Measurements from ENCODE around the gene CLNK.

The CLNK gene

DNA sequence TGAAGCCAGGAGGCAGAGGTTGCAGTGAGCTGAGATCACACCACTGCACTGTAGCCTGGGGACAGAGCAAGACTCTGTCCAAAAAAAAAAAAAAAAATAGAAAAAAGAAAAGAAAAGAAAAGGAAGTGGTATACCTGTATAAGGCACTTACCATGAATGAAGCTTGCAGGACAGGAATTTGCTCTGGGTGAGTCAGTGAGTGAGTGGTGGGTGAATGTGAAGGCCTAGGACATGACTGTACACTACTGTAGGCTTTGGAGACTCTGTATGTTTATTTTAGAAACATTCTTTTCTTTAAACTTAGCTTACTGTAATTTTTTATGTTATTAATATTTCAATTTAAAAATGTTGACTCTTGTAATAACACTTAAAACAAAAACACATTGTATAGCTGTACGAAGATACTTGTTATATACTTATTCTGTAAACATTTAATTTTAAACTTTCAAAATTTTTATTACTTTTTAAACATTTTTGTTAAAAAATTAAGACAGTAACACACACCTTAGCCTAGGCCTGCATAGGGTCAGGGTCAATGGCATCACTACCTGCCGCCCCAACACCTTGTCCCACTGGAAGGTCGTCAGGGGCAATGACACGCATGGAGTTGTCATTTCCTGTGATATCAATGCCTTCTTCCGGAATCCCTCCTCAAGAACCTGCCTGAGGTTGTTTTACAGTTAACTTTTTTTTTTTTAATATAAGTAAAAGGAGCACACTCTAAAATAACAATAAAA is 78.7 kb downstream of the CLNK start:
- H3K9ac ChIP-seq (ENCODE audit: low read depth in 1 of 2, low read length in 2 of 2) = no peak overlapping the region
- H3K36me3 ChIP-seq (ENCODE audit: control insufficient read depth in 1 of 2, insufficient read depth in 2 of 2, low read length in 2 of 2) = no peaks in the 10 kb centered on the region
- H3K27me3 ChIP-seq (ENCODE audit: control insufficient read depth in 1 of 2, insufficient read depth in 2 of 2, low read length in 2 of 2) = no peaks in the 10 kb centered on the region
- no peaks in the 10 kb centered on the region for H3K4me1 ChIP-seq (ENCODE audit: control insufficient read depth in 1 of 2, insufficient read depth in 2 of 2, low read length in 2 of 2)
- H3K9me3 ChIP-seq (ENCODE audit: control insufficient read depth in 1 of 2, low read length in 2 of 2) = no peaks in the 10 kb centered on the region
- no peak overlapping the region for H3K27ac ChIP-seq (ENCODE audit: low read depth, low read length)
- no peak overlapping the region for H3K4me3 ChIP-seq (ENCODE audit: low read depth in 1 of 2, low read length in 2 of 2)

DNA sequence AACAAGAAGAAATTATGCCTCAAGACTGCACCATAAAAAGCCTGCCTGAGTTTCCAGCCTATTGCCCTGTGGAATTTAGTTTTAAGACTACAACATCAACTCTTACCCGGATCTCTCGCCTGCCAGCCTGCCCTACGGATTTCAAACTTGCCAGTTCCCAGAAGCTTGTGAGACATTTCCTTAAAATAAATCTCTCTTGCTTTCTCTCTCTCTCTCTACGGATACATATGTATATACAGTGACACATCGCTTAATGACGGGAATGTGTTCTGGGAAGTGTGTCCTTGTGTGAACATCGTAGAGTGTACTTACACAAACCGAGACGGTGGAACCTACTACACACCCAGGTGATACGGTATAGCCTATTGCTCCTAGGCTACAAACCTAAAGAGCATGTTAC is 79.5 kb downstream of the CLNK start:
- Histone ChIP-seq H3K4me1 (ENCODE audit: control insufficient read depth in 1 of 2, insufficient read depth in 2 of 2, low read length in 2 of 2) (no peaks in the 10 kb centered on the region), H3K27me3 (ENCODE audit: control insufficient read depth in 1 of 2, insufficient read depth in 2 of 2, low read length in 2 of 2) (no peaks in the 10 kb centered on the region), H3K36me3 (ENCODE audit: control insufficient read depth in 1 of 2, insufficient read depth in 2 of 2, low read length in 2 of 2) (no peaks in the 10 kb centered on the region), H3K9ac (ENCODE audit: low read depth in 1 of 2, low read length in 2 of 2) (no peak overlapping the region), H3K9me3 (ENCODE audit: control insufficient read depth in 1 of 2, low read length in 2 of 2) (no peaks in the 10 kb centered on the region), H3K4me3 (ENCODE audit: low read depth in 1 of 2, low read length in 2 of 2) (no peak overlapping the region), H3K27ac (ENCODE audit: low read depth, low read length) (no peak overlapping the region)

DNA sequence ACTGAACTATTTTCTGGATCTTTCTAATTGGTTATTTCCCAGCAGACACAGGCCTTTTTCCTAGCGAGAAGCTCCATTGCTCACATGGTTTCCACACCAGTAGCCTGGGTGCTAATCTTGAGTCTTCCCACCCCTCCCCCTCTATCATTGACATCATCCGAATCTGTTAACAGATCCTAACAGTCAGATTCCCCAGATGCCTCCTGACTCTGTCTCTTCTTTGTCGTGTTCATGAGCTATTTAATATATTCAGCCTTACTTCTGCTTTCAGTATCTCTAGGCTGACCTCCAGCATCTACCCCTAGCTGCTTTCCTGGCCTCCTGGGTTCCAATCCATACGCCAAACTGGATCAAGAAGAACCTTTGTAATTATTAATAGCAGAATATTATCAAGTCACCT is 85.0 kb downstream of the CLNK start:
- Histone ChIP-seq H3K36me3 (ENCODE audit: control insufficient read depth in 1 of 2, insufficient read depth in 2 of 2, low read length in 2 of 2) (no peaks in the 10 kb centered on the region), H3K4me1 (ENCODE audit: control insufficient read depth in 1 of 2, insufficient read depth in 2 of 2, low read length in 2 of 2) (no peaks in the 10 kb centered on the region), H3K27ac (ENCODE audit: low read depth, low read length) (no peak overlapping the region)

DNA sequence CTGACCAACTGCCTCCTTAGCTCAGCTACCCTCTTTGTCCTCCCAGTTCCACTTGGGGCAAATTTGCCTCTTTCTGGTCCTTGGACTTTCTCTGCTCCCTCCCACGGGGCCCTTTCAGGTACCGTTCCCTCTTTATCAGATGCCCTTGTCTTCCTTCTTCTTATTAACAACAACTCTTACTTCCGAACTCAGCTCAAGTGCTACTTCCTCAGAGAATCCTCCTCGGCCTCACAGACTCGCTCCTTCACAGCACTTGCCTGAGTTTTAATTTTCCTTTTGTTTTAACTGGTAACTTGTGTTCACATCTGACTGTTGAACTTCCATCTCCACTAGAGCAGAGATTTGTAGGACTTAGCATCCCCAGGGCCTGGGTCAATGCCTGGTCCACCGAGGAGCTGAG is 85.7 kb downstream of the CLNK start:
- Histone ChIP-seq H3K4me1 (ENCODE audit: control insufficient read depth in 1 of 2, insufficient read depth in 2 of 2, low read length in 2 of 2) (no peaks in the 10 kb centered on the region), H3K27ac (ENCODE audit: low read depth, low read length) (no peak overlapping the region), H3K9ac (ENCODE audit: low read depth in 1 of 2, low read length in 2 of 2) (no peak overlapping the region), H3K4me3 (ENCODE audit: low read depth in 1 of 2, low read length in 2 of 2) (no peak overlapping the region), H3K36me3 (ENCODE audit: control insufficient read depth in 1 of 2, insufficient read depth in 2 of 2, low read length in 2 of 2) (no peaks in the 10 kb centered on the region), H3K27me3 (ENCODE audit: control insufficient read depth in 1 of 2, insufficient read depth in 2 of 2, low read length in 2 of 2) (no peaks in the 10 kb centered on the region), H3K9me3 (ENCODE audit: control insufficient read depth in 1 of 2, low read length in 2 of 2) (no peaks in the 10 kb centered on the region)

More for the DNA sequence above, 85.0 kb downstream of the CLNK start:
- H3K4me3 ChIP-seq (ENCODE audit: low read depth in 1 of 2, low read length in 2 of 2) = no peak overlapping the region
- H3K27me3 ChIP-seq (ENCODE audit: control insufficient read depth in 1 of 2, insufficient read depth in 2 of 2, low read length in 2 of 2) = no peaks in the 10 kb centered on the region
- H3K9me3 ChIP-seq (ENCODE audit: control insufficient read depth in 1 of 2, low read length in 2 of 2) = no peaks in the 10 kb centered on the region
- H3K9ac ChIP-seq (ENCODE audit: low read depth in 1 of 2, low read length in 2 of 2) = no peak overlapping the region

DNA sequence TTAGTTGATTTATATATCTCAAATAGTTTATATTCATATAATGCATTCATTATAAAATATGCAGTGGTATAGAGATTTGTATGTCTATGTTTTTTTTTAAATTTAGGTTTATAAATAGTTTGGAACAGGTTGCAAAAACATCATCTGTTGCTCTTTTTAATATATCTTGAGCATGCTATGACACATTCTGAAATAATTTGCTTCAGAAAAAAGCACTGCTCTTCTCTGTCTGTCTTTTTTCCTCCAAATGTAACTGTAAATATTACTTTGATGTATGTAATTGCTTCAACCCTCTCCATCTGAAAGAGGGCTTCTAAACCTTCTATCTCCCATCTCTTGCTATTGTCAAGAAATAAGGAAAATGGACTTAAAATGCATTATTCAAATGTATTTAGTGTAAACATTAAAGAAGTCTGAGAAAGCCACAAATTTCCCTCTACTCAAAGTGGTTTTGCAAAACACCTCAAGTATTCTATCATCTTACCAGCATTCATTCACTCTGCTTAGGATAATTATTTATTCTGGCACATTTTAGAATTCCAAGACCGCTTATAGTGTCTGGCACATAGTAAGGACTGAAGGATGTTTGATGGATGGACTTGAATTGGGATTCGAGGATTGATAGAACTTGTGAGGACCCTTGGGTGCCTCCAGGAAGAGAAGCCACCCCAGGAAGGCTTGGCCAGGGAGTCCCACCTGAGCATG is 87.8 kb downstream of the CLNK start:
- no peaks in the 10 kb centered on the region for H3K4me1 ChIP-seq (ENCODE audit: control insufficient read depth in 1 of 2, insufficient read depth in 2 of 2, low read length in 2 of 2)
- no peaks in the 10 kb centered on the region for H3K27me3 ChIP-seq (ENCODE audit: control insufficient read depth in 1 of 2, insufficient read depth in 2 of 2, low read length in 2 of 2)
- H3K9me3 ChIP-seq (ENCODE audit: control insufficient read depth in 1 of 2, low read length in 2 of 2) = no peaks in the 10 kb centered on the region
- no peak overlapping the region for H3K9ac ChIP-seq (ENCODE audit: low read depth in 1 of 2, low read length in 2 of 2)
- no peak overlapping the region for H3K27ac ChIP-seq (ENCODE audit: low read depth, low read length)
- H3K36me3 ChIP-seq (ENCODE audit: control insufficient read depth in 1 of 2, insufficient read depth in 2 of 2, low read length in 2 of 2) = no peaks in the 10 kb centered on the region
- no peak overlapping the region for H3K4me3 ChIP-seq (ENCODE audit: low read depth in 1 of 2, low read length in 2 of 2)

DNA sequence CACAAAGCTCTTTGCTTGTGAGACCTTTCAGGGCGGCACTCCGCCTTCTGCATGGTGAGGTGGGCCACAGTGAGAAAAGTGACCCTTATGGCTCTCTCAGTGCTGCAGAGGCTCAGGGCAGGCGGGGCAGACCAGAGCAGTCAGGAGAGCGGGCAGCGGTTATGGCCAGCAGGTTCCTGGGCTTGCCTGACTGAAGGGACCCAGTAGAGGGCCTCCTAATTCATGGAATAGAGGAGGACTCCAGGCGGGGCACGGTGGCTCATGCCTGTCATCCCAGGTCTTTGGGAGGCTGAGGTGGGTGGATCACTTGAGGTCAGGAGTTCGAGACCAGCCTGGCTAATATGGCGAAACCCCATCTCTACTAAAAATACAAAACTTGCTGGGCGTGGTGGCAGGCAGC is 91.4 kb downstream of the CLNK start:
- Histone ChIP-seq H3K4me1 (ENCODE audit: control insufficient read depth in 1 of 2, insufficient read depth in 2 of 2, low read length in 2 of 2) (no peaks in the 10 kb centered on the region), H3K4me3 (ENCODE audit: low read depth in 1 of 2, low read length in 2 of 2) (no peak overlapping the region), H3K27ac (ENCODE audit: low read depth, low read length) (no peak overlapping the region), H3K36me3 (ENCODE audit: control insufficient read depth in 1 of 2, insufficient read depth in 2 of 2, low read length in 2 of 2) (no peaks in the 10 kb centered on the region), H3K27me3 (ENCODE audit: control insufficient read depth in 1 of 2, insufficient read depth in 2 of 2, low read length in 2 of 2) (no peaks in the 10 kb centered on the region), H3K9me3 (ENCODE audit: control insufficient read depth in 1 of 2, low read length in 2 of 2) (no peaks in the 10 kb centered on the region), H3K9ac (ENCODE audit: low read depth in 1 of 2, low read length in 2 of 2) (no peak overlapping the region)

DNA sequence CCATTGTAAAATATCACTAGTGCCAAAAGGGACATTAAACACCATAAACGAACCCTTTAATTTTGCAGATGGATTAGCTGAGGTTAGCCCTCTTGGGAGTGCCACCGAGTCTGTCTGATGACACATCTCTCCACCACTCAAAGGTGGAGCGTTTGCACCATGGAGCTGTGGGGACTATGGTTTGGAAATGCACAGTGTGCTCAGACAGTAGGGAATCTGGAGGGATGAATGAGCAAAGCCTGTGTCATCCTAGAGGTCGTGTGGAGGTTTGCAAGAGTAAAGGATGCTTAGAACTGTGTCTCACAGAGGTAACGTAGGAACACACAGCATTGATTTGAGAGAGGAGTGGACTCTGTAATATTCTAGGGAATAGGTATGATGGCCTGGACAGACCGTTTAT is 93.7 kb downstream of the CLNK start:
- Histone ChIP-seq H3K36me3 (ENCODE audit: control insufficient read depth in 1 of 2, insufficient read depth in 2 of 2, low read length in 2 of 2) (no peaks in the 10 kb centered on the region), H3K27me3 (ENCODE audit: control insufficient read depth in 1 of 2, insufficient read depth in 2 of 2, low read length in 2 of 2) (no peaks in the 10 kb centered on the region), H3K4me1 (ENCODE audit: control insufficient read depth in 1 of 2, insufficient read depth in 2 of 2, low read length in 2 of 2) (no peaks in the 10 kb centered on the region), H3K9me3 (ENCODE audit: control insufficient read depth in 1 of 2, low read length in 2 of 2) (no peaks in the 10 kb centered on the region), H3K4me3 (ENCODE audit: low read depth in 1 of 2, low read length in 2 of 2) (no peak overlapping the region), H3K9ac (ENCODE audit: low read depth in 1 of 2, low read length in 2 of 2) (no peak overlapping the region), H3K27ac (ENCODE audit: low read depth, low read length) (no peak overlapping the region)

DNA sequence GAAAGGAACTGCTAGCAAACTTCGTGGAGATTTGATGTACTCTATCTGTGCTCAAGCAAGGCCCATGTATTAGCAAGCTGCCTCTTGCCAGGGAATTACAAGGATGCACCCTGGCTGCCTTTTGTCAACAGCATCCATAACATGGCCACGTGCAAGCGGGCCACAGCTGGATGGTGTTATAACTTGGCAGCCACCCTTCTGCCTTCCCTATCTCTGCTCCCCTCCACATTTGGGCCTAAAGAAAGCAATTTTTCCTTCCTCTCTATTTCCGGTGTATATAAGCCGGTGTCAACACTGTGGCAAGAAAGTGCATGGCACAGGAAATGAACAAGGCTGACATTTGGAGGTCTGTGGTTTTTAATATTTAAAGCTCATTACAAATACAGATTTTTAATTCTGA is 94.8 kb downstream of the CLNK start:
- no peak overlapping the region for H3K4me3 ChIP-seq (ENCODE audit: low read depth in 1 of 2, low read length in 2 of 2)
- no peaks in the 10 kb centered on the region for H3K36me3 ChIP-seq (ENCODE audit: control insufficient read depth in 1 of 2, insufficient read depth in 2 of 2, low read length in 2 of 2)
- no peaks in the 10 kb centered on the region for H3K4me1 ChIP-seq (ENCODE audit: control insufficient read depth in 1 of 2, insufficient read depth in 2 of 2, low read length in 2 of 2)
- H3K9me3 ChIP-seq (ENCODE audit: control insufficient read depth in 1 of 2, low read length in 2 of 2) = no peaks in the 10 kb centered on the region
- no peak overlapping the region for H3K27ac ChIP-seq (ENCODE audit: low read depth, low read length)
- no peaks in the 10 kb centered on the region for H3K27me3 ChIP-seq (ENCODE audit: control insufficient read depth in 1 of 2, insufficient read depth in 2 of 2, low read length in 2 of 2)
- no peak overlapping the region for H3K9ac ChIP-seq (ENCODE audit: low read depth in 1 of 2, low read length in 2 of 2)

DNA sequence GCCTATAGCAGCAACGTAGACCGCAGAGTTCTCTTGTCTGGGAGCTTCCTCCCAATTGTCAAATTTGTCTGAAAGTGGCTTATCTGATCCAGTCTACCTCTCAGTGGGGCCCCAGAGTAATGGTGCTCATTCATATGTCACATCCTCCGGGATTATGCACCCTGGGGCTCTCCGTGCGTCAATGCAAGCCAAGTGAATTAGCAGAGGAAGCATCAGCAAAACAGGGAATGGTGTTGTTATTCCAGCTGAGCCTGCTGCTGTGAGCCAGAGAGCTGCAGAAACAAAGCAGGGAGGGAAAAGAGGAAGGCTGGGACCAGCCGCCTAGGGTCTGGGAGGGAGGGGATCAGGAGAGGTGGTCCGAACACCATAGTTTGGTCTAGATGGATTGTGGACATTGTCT is 95.2 kb downstream of the CLNK start:
- no peaks in the 10 kb centered on the region for H3K9me3 ChIP-seq (ENCODE audit: control insufficient read depth in 1 of 2, low read length in 2 of 2)
- no peak overlapping the region for H3K4me3 ChIP-seq (ENCODE audit: low read depth in 1 of 2, low read length in 2 of 2)
- no peak overlapping the region for H3K27ac ChIP-seq (ENCODE audit: low read depth, low read length)
- no peaks in the 10 kb centered on the region for H3K36me3 ChIP-seq (ENCODE audit: control insufficient read depth in 1 of 2, insufficient read depth in 2 of 2, low read length in 2 of 2)
- peaks cover 0 to 2% of the 10 kb centered on the region in 2 donors for H3K4me1 ChIP-seq (ENCODE audit: control insufficient read depth in 1 of 2, insufficient read depth in 2 of 2, low read length in 2 of 2)
- no peak overlapping the region for H3K9ac ChIP-seq (ENCODE audit: low read depth in 1 of 2, low read length in 2 of 2)
- no peaks in the 10 kb centered on the region for H3K27me3 ChIP-seq (ENCODE audit: control insufficient read depth in 1 of 2, insufficient read depth in 2 of 2, low read length in 2 of 2)

DNA sequence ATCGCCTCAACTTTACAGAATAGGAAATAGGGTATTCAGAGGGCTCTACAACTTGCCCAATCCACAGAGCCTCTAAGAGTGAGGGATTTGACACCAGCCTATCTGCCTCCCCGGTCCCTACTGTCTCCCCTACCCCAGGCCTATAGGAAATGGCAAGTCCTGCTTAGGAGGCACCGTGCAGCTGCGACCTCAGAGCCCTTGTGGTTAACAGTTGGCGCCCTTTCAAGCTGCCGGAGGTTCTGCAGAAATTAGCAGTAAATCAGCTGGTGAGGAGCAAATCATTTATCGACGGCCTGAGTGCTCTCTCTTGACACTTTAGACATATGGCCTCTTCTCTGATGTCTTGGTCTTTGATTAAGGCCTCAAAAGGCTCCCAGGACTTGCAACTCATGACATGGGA is 96.9 kb downstream of the CLNK start:
- Histone ChIP-seq H3K27me3 (ENCODE audit: control insufficient read depth in 1 of 2, insufficient read depth in 2 of 2, low read length in 2 of 2) (no peaks in the 10 kb centered on the region), H3K4me1 (ENCODE audit: control insufficient read depth in 1 of 2, insufficient read depth in 2 of 2, low read length in 2 of 2) (peaks cover 0 to 11% of the 10 kb centered on the region in 2 donors), H3K9me3 (ENCODE audit: control insufficient read depth in 1 of 2, low read length in 2 of 2) (no peaks in the 10 kb centered on the region)

More for the DNA sequence above, 96.9 kb downstream of the CLNK start:
- Histone ChIP-seq H3K27ac (ENCODE audit: low read depth, low read length) (no peak overlapping the region), H3K4me3 (ENCODE audit: low read depth in 1 of 2, low read length in 2 of 2) (no peak overlapping the region), H3K36me3 (ENCODE audit: control insufficient read depth in 1 of 2, insufficient read depth in 2 of 2, low read length in 2 of 2) (no peaks in the 10 kb centered on the region), H3K9ac (ENCODE audit: low read depth in 1 of 2, low read length in 2 of 2) (no peak overlapping the region)

All from duodenal mucosa (tissue), 2 donors.